GM23338 (cell line): Measurements from ENCODE around the gene PERM1.

Experiments used
- CTCF ChIP-seq, 2 experiments: fragments of 200-600 bp in 1 of 2; sonication (generic) in 1 of 2; conservative IDR thresholded peaks; 2 replicates each; pipeline versions ENCODE4 v1.5.1 to v1.6.1; 2016 to 2017; ENCODE audit warnings: antibody characterized with exemption in 2 of 2, low read depth in 2 of 2, mild to moderate bottlenecking in 2 of 2, moderate library complexity in 1 of 2
- EZH2 ChIP-seq: fragments of 200-600 bp; sonication (generic); IDR thresholded peaks from one replicate; pipeline ENCODE4 v1.8.0; 2017; ENCODE audit warnings: antibody characterized with exemption, mild to moderate bottlenecking, low read depth; ENCODE audit not compliant: unreplicated experiment
- JUNB ChIP-seq: IDR thresholded peaks from one replicate; pipeline ENCODE4 v1.6.1; 2016; ENCODE audit warnings: antibody characterized with exemption; ENCODE audit not compliant: unreplicated experiment
- NANOG ChIP-seq: IDR thresholded peaks from 2 replicates; pipeline ENCODE4 v1.6.1; 2016; ENCODE audit warnings: antibody characterized with exemption, borderline replicate concordance
- POLR2AphosphoS5 ChIP-seq: IDR thresholded peaks from 2 replicates; pipeline ENCODE4 v1.6.1; 2016; ENCODE audit warnings: antibody characterized with exemption, low read depth
- STAT1 ChIP-seq: IDR thresholded peaks from one replicate; pipeline ENCODE4 v1.6.1; 2016; ENCODE audit warnings: antibody characterized with exemption; ENCODE audit not compliant: unreplicated experiment
- ZNF114 ChIP-seq: fragments of 250-450 bp; sonication (Bioruptor Pico); IDR thresholded peaks from 2 replicates; pipeline ENCODE4 v1.5.0; 2020; ENCODE audit warnings: mild to moderate bottlenecking, moderate library complexity
- ZNF462 ChIP-seq: fragments of 250-450 bp; sonication (Bioruptor Pico); IDR thresholded peaks from 2 replicates; pipeline ENCODE4 v1.5.0; 2020; ENCODE audit warnings: mild to moderate bottlenecking, moderate library complexity
- TF ChIP-seq, protein P1 (sequence below): IDR thresholded peaks from one replicate; pipeline ENCODE4 v1.6.1; 2018; ENCODE audit warnings: antibody characterized with exemption; ENCODE audit not compliant: unreplicated experiment

GRCh38 chr1:959731-960362 lies 22.0 kb downstream of the PERM1 start:
- TF ChIP-seq, protein P1, sequence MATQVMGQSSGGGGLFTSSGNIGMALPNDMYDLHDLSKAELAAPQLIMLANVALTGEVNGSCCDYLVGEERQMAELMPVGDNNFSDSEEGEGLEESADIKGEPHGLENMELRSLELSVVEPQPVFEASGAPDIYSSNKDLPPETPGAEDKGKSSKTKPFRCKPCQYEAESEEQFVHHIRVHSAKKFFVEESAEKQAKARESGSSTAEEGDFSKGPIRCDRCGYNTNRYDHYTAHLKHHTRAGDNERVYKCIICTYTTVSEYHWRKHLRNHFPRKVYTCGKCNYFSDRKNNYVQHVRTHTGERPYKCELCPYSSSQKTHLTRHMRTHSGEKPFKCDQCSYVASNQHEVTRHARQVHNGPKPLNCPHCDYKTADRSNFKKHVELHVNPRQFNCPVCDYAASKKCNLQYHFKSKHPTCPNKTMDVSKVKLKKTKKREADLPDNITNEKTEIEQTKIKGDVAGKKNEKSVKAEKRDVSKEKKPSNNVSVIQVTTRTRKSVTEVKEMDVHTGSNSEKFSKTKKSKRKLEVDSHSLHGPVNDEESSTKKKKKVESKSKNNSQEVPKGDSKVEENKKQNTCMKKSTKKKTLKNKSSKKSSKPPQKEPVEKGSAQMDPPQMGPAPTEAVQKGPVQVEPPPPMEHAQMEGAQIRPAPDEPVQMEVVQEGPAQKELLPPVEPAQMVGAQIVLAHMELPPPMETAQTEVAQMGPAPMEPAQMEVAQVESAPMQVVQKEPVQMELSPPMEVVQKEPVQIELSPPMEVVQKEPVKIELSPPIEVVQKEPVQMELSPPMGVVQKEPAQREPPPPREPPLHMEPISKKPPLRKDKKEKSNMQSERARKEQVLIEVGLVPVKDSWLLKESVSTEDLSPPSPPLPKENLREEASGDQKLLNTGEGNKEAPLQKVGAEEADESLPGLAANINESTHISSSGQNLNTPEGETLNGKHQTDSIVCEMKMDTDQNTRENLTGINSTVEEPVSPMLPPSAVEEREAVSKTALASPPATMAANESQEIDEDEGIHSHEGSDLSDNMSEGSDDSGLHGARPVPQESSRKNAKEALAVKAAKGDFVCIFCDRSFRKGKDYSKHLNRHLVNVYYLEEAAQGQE = no peak
- TF ChIP-seq CTCF (conservative IDR thresholded peaks at IDR 0.05; ENCODE audit: low read depth in 2 of 2) = no peak
- no peak for TF ChIP-seq EZH2
- no peak for TF ChIP-seq STAT1
- TF ChIP-seq POLR2AphosphoS5 = no peak
- no peak for TF ChIP-seq NANOG
- TF ChIP-seq ZNF114 = no peak
- no peak for TF ChIP-seq JUNB
- no peak for TF ChIP-seq ZNF462 (CRISPR knock-in tag)
